CD4-positive, alpha-beta T cell treated with Interleukin-10 for 1 hour (primary cell): ENCODE measurements around the gene PTCRA.
"Not testable (repeated sequence)": the region's sequence is repeated elsewhere in the genome, so short reads cannot be mapped to it uniquely, and the experiment has no call there.

Source experiments
- DNase-seq: peaks from one replicate; pipeline ENCODE4 v3.0.0-alpha.2; 2020

The PTCRA gene

GRCh38 chr6:42947950-42948349 is 32.1 kb downstream of the PTCRA start:
- DNase-seq: no peak

- no peak for DNase-seq
These were observed 36.5 kb downstream of the PTCRA start for GRCh38 chr6:42952389-42952788.

GRCh38 chr6:42954405-42954804 is 38.6 kb downstream of the PTCRA start:
- not testable (repeated sequence) for DNase-seq

GRCh38 chr6:42958125-42958524 is 42.3 kb downstream of the PTCRA start:
- DNase-seq: peak; percentile 7

- no peak for DNase-seq
These were observed 44.0 kb downstream of the PTCRA start for GRCh38 chr6:42959917-42960242.

GRCh38 chr6:42960243-42961019 is 44.6 kb downstream of the PTCRA start, which contains the start of gene GNMT:
Gene GNMT, plus strand, starts transcription at chr6:42960754. Its CDS starts 14 bp downstream, at chr6:42960768.
- DNase-seq: peak; percentile 38

- DNase-seq: no peak
These were observed 45.2 kb downstream of the PTCRA start for GRCh38 chr6:42961020-42961470.

GRCh38 chr6:42962096-42962495 is 46.2 kb downstream of the PTCRA start:
- no peak for DNase-seq

- DNase-seq: no peak
These were observed 46.8 kb downstream of the PTCRA start for GRCh38 chr6:42962502-42963178.

GRCh38 chr6:42963179-42963854 is 47.5 kb downstream of the PTCRA start:
- DNase-seq: no peak

- peak; percentile 58 for DNase-seq
These were observed 48.2 kb downstream of the PTCRA start for GRCh38 chr6:42963855-42964605.

GRCh38 chr6:42966571-42966970 is 50.7 kb downstream of the PTCRA start:
- DNase-seq: no peak

GRCh38 chr6:42967228-42967627 is 51.4 kb downstream of the PTCRA start:
- DNase-seq: no peak

GRCh38 chr6:42968126-42968701 is 52.4 kb downstream of the PTCRA start:
- DNase-seq: no peak

GRCh38 chr6:42968783-42969182 is 52.9 kb downstream of the PTCRA start:
- no peak for DNase-seq

GRCh38 chr6:42969431-42969830 is 53.6 kb downstream of the PTCRA start:
- DNase-seq: no peak

GRCh38 chr6:42969934-42970333 is 54.1 kb downstream of the PTCRA start:
- no peak for DNase-seq

GRCh38 chr6:42970871-42971612 is 55.2 kb downstream of the PTCRA start:
- DNase-seq: no peak

- DNase-seq: no peak
These were observed 56.0 kb downstream of the PTCRA start for GRCh38 chr6:42971746-42972327.

GRCh38 chr6:42973926-42974325 is 58.1 kb downstream of the PTCRA start:
- no peak for DNase-seq

GRCh38 chr6:42974919-42975505 is 59.2 kb downstream of the PTCRA start:
- no peak for DNase-seq
